GM10847 (cell line): ENCODE data around the gene OBI1.

Experiments
- POLR2A ChIP-seq: IDR thresholded peaks from 2 replicates; pipeline ENCODE4 v1.6.1; 2011; ENCODE audit not compliant: insufficient read length; ENCODE audit errors: extremely low read depth

Gene OBI1

GRCh38 chr13:78657699-78658629 lies 991 bp downstream of the OBI1 start:
- TF ChIP-seq POLR2A, result no peak

- TF ChIP-seq POLR2A, result no peak
Observed at GRCh38 chr13:78655906-78656305, 3.0 kb downstream of the OBI1 start.

DNA sequence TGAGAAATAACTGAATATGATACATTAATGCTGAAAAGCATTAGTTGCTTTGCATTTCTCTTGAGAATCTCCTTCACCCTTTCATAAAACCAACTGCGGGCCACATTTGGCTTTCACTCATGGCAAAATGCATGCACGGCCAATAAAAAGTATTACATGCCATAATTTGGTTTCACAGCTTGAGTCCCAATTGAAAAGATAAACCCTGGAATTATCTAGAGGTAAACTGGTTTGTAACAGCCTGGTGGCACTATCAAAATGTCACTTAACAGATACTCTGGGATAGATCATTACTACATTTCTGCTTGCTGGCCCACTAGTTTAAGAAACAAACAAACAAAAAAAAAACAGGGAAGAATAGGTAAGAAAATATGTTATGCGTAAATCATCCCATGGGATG lies 3.9 kb downstream of the OBI1 start:
- no peak for TF ChIP-seq POLR2A

- TF ChIP-seq POLR2A, result no peak
Observed at GRCh38 chr13:78652651-78653050, 6.3 kb downstream of the OBI1 start.

DNA sequence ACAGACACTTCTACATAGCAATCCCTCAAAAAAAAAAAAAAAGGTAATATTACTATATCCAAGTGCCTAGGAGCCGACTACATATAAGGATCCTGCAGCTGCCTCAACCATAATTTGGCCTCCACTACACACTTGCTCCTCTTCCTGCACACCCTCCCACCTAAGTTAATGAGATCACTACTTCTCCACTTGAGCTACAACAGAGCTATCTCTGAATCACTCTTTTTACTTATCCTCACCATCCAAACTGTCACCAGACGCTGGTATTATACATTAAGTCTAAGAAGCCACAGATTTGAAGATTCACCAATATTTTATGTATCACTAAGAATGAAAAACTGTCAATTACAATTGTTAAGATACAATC lies 8.3 kb downstream of the OBI1 start:
- TF ChIP-seq POLR2A, result no peak

DNA sequence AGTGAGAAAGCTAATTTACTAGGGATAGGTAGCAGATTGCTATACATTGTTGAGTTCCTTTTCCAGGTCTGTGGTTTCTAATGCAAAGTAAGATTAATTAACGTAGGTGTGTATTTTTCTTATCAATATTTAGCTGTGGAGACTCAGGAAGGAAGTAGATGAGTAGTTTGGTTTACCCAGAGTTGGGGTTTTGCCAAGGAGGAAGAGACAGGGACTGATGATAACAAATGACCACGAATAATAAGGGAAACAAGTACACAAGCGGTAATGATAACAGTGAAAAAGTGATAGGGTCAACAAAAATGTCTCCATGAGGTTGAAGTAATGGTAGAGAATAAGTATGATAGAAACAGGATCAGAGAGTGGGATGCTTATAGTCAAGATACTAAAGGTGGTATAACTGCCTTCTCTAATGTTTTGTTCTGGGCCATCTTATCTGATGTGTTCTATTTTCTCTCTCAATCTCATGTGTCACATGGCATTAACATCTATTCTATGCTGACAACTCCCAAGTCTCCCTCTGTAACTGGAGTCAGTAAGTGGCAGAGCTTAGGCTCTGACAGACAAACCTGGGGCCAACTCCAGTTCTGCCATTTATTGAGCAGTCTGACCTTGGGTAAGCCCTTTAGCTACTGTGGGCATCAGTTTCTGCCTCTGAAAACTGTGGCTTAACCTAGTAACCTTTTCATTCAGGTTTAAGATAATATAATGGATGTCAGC lies 8.8 kb downstream of the OBI1 start:
- no peak for TF ChIP-seq POLR2A

- TF ChIP-seq POLR2A, result no peak
Observed at GRCh38 chr13:78638216-78638615, 20.7 kb downstream of the OBI1 start.

DNA sequence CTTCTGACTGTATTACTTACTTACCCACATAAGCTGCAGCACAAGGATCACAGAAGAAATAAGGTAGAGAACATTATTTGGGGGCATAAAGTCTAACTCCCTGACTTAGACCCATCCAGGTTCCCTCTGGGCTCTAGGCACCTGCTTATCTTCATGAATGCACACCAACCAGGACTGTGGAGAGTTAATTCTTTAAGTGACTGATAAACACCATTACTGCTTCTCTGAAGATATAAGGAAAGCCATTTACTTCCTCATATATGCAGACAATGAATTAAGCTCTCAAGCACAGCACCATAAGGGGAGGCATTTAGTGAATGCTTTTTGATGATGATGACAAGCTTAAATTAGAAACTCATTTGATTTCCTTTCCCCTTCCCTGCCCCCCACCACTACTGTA lies 22.5 kb downstream of the OBI1 start:
- TF ChIP-seq POLR2A, result no peak

GRCh38 chr13:78632996-78633395 lies 26.0 kb downstream of the OBI1 start:
- no peak for TF ChIP-seq POLR2A

DNA sequence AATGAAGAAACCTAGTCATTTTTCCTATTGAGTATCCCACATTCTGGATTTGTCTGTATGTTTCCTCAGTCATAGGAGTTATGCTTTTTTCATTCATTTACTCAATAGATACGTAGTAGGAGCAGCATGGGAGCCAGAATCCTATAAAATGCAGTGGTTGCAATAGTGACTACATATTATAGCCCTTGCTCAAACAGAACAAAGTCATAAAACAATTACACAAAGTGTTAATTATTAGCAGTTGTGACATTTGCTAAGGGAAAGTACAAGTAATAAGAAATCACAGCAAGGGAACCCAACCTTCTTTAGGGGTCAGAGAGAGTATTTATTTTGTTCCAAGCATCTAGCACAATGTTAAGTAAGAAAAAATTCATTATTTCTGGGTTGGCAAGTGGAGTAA lies 27.9 kb downstream of the OBI1 start:
- TF ChIP-seq POLR2A, result no peak

GRCh38 chr13:78630511-78630910 lies 28.4 kb downstream of the OBI1 start:
- TF ChIP-seq POLR2A, result no peak

DNA sequence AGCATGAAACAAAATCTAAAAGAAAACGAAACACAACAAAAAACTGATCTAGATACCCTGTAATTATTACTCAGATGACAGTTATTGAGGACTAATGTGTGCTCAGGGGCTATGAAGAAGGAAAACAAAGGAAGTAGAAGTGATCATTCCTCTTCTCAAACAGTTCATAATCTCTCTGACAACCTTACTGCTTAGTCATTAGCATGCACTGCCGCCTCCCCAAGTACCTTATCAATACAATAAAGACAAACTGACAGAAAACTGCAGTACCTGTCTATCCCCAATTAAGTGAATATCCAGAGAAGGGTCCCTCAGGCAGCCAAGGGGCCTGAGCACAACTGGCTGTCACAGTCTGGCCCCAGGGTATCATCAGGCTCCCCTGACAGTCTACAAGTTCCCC lies 33.6 kb downstream of the OBI1 start:
- no peak for TF ChIP-seq POLR2A

- TF ChIP-seq POLR2A, result no peak
Observed at GRCh38 chr13:78623132-78623531, 35.8 kb downstream of the OBI1 start.

DNA sequence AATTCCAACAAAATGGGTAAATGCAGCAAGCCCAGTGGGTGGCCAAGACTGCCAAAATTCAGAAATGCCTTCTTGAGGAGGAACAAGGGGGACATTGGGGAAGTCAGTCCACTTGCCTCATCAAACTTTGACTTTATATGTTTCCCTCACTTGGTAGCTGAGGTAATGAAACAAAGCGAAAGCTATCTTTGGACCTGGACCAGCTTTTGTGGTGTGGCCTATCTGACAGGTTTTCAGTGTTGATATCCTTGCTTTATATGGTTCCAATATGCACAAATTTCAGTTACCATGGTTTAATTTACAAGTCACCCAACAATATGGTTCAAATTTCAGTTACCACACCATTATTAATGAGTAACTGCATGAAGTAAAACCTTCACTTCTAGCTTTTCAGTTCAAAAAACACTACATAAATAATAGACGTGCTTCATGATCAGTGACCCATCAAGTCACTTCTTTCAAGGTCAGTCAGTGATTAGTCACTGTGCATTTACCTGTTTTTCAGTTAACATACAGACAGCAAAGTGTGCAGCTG lies 38.0 kb downstream of the OBI1 start:
- TF ChIP-seq POLR2A, result no peak

- no peak for TF ChIP-seq POLR2A
Observed at GRCh38 chr13:78618411-78618810, 40.5 kb downstream of the OBI1 start.

GRCh38 chr13:78611040-78611439 lies 47.9 kb downstream of the OBI1 start:
- TF ChIP-seq POLR2A, result no peak
